Measurements from ENCODE around the gene SPRR2G. TPM values are rescaled to one million over a fixed set of nuclear protein-coding genes. Genes with fewer than 3 reads are reported as not detected.

SPRR2G gene
- polyA plus RNA-seq, 2 of the 4 experiments (the other 2 are of a cell fraction), result not detected

GRCh38 chr1:153168686-153169085 lies 18.0 kb upstream of the SPRR2G start:
- H3K4me2 ChIP-seq, result no peak overlapping the region
- CTCF ChIA-PET, result no interaction called here
- DNase-seq (ENCODE audit: low read depth in 1 of 2, low spot score in 1 of 2) (no peak), ATAC-seq (no peak), FAIRE-seq (no peak)
- no peaks in the 10 kb centered on the region for H3K9me3 ChIP-seq
- H3K27ac ChIP-seq, result no peak overlapping the region
- no peaks in the 10 kb centered on the region for H3K4me1 ChIP-seq
- TF ChIP-seq HEYL (CRISPR knock-in tag; IDR thresholded peaks at IDR 0.05), result no peak
- TF ChIP-seq GATA3 (IDR thresholded peaks at IDR 0.05; ENCODE audit: borderline replicate concordance), result no peak
- no peak for TF ChIP-seq ZC3H11A (IDR thresholded peaks at IDR 0.05)
- no peak for TF ChIP-seq SREBF2 (IDR thresholded peaks at IDR 0.05)
- TF ChIP-seq REST (IDR thresholded peaks at IDR 0.05), result no peak
- no peak for TF ChIP-seq EHMT2 (IDR thresholded peaks at IDR 0.05; ENCODE audit: low read depth)
- TF ChIP-seq KDM5A (IDR thresholded peaks at IDR 0.05), result no peak
- no peak for TF ChIP-seq CTCF (IDR thresholded peaks at IDR 0.05)
- no peak for TF ChIP-seq ATOH8 (CRISPR knock-in tag; IDR thresholded peaks at IDR 0.05; ENCODE audit: low read depth)
- no peak for TF ChIP-seq PHF8 (IDR thresholded peaks at IDR 0.05; ENCODE audit: borderline replicate concordance, low read depth)
- TF ChIP-seq JUNB (IDR thresholded peaks at IDR 0.05), result no peak
- TF ChIP-seq CHD2 (IDR thresholded peaks at IDR 0.05; ENCODE audit: low read length, partially characterized antibody), result no peak
- TF ChIP-seq TP53 (CRISPR knock-in tag; IDR thresholded peaks at IDR 0.05), result no peak
- POLR2A ChIA-PET, result no interaction called here
- 15% methylated on average over 2 of the region's 2 CpGs for WGBS (ENCODE audit: missing lambda C conversion rate)
- no peak overlapping the region for H3K4me3 ChIP-seq

- no peaks in the 10 kb centered on the region for H3K4me1 ChIP-seq
- no peak overlapping the region for H3K27ac ChIP-seq
- WGBS (ENCODE audit: missing lambda C conversion rate), result 1% methylated on average over 2 of the region's 2 CpGs
- H3K4me2 ChIP-seq, result no peak overlapping the region
- FAIRE-seq (no peak), ATAC-seq (no peak), DNase-seq (ENCODE audit: low read depth in 1 of 2, low spot score in 1 of 2) (no peak)
- TF ChIP-seq HOXA7 (CRISPR knock-in tag; IDR thresholded peaks at IDR 0.05), result no peak
- peak; percentile 90 for TF ChIP-seq MAFK (IDR thresholded peaks at IDR 0.05; ENCODE audit: partially characterized antibody)
- ChIA-PET CTCF (no interaction called here), POLR2A (no interaction called here)
- H3K9me3 ChIP-seq, result no peaks in the 10 kb centered on the region; the same call in 2 of the 3 replicates
- no peak overlapping the region for H3K4me3 ChIP-seq
Measured at GRCh38 chr1:153155541-153155940, 4.9 kb upstream of the SPRR2G start.

- no peak overlapping the region for H3K4me3 ChIP-seq
- ATAC-seq (no peak), DNase-seq (ENCODE audit: low read depth in 1 of 2, low spot score in 1 of 2) (no peak), FAIRE-seq (no peak)
- no peaks in the 10 kb centered on the region for H3K4me1 ChIP-seq
- POLR2A ChIA-PET, result no interaction called here
- H3K4me2 ChIP-seq, result no peak overlapping the region
- no peak overlapping the region for H3K27ac ChIP-seq
- no peaks in the 10 kb centered on the region for H3K9me3 ChIP-seq
- TF ChIP-seq MAZ (IDR thresholded peaks at IDR 0.05; ENCODE audit: borderline replicate concordance, low read depth, low read length) (no peak), USF2 (IDR thresholded peaks at IDR 0.05) (no peak), CTCF (IDR thresholded peaks at IDR 0.05) (no peak), KDM1A (IDR thresholded peaks at IDR 0.05; ENCODE audit: low read depth) (no peak), BHLHE40 (IDR thresholded peaks at IDR 0.05; ENCODE audit: low read depth, low read length) (no peak), PHF8 (IDR thresholded peaks at IDR 0.05; ENCODE audit: borderline replicate concordance, low read depth) (no peak), MYC (IDR thresholded peaks at IDR 0.05; ENCODE audit: borderline replicate concordance, low read length) (no peak)
- CTCF ChIA-PET, result no interaction called here
- 0% methylated on average over 3 of the region's 3 CpGs for WGBS (ENCODE audit: missing lambda C conversion rate)
Measured at GRCh38 chr1:153152481-153152880, 1.8 kb upstream of the SPRR2G start.

All from A549 (cell line).